MG63 (cell line): ENCODE measurements around the gene THRAP3. TPM values are rescaled to one million over a fixed set of nuclear protein-coding genes. Genes with fewer than 3 reads are reported as not detected.

Experiments
- DNase-seq: peaks from one replicate; pipeline ENCODE4 v3.0.0-alpha.2; 2020
- H3K27me3 ChIP-seq: fragments of 250-450 bp; sonication (Bioruptor Pico); 2 replicates; pipeline ENCODE4 v1.5.1; 2020; ENCODE audit warnings: mild to moderate bottlenecking, moderate library complexity
- H3K36me3 ChIP-seq: fragments of 250-450 bp; sonication (Bioruptor Pico); 2 replicates; pipeline ENCODE4 v1.5.1; 2020; ENCODE audit warnings: mild to moderate bottlenecking, moderate library complexity
- H3K4me3 ChIP-seq: fragments of 250-450 bp; sonication (Bioruptor Pico); 2 replicates; pipeline ENCODE4 v1.5.1; 2020; ENCODE audit warnings: mild to moderate bottlenecking, moderate library complexity
- H3K9me3 ChIP-seq: fragments of 250-450 bp; sonication (Bioruptor Pico); 2 replicates; pipeline ENCODE4 v1.5.1; 2020; ENCODE audit warnings: mild to moderate bottlenecking, moderate library complexity
- total RNA-seq: library from RNA; depleted of rRNA; stranded (reverse); fragments of >200 nt; shearing (Covaris generic); gene quantifications from 2 replicates; pipeline ENCODE4 v1.2.3, GENCODE V29; 2014; ENCODE audit warnings: low replicate concordance

Gene THRAP3
- total RNA-seq, 1 experiment from 2014 or later, result 84.6 TPM

- DNase-seq, result no peak
- H3K36me3 ChIP-seq, result peaks cover 73% of the 10 kb centered on the region
Observed at GRCh38 chr1:36258960-36259344, 34.7 kb downstream of the THRAP3 start.

GRCh38 chr1:36268981-36269380, 44.7 kb downstream of the THRAP3 start:
- no peak overlapping the region for H3K4me3 ChIP-seq
- no peaks in the 10 kb centered on the region for H3K27me3 ChIP-seq
- H3K36me3 ChIP-seq, result peaks cover 64% of the 10 kb centered on the region
- no peaks in the 10 kb centered on the region for H3K9me3 ChIP-seq
- no peak for DNase-seq

More at GRCh38 chr1:36258960-36259344, 34.7 kb downstream of the THRAP3 start:
- no peaks in the 10 kb centered on the region for H3K9me3 ChIP-seq
- no peaks in the 10 kb centered on the region for H3K27me3 ChIP-seq
- no peak overlapping the region for H3K4me3 ChIP-seq

DNA sequence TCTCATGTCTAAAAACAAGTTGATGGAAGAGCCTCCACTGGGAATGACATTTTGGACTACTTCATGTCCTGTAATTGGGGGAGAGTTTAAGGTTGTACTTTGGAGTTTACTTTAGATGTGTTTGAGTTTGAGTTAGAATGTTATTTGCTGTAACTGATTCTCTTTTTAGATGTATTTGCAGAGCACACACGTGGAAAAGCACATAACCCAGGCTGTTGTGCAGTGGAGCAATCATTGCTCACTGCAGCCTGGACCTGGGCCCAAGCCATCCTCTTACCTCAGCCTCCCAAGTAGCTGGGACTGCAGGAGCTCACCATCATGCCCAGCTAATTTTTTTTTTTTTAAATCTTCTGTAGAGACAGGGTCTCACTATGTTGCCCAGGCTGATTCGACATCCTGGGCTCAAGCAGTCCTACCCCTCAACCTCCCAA, 45.2 kb downstream of the THRAP3 start:
- Histone ChIP-seq H3K4me3 (no peak overlapping the region), H3K27me3 (no peaks in the 10 kb centered on the region), H3K9me3 (no peaks in the 10 kb centered on the region), H3K36me3 (peaks cover 63% of the 10 kb centered on the region)
- DNase-seq, result no peak

DNA sequence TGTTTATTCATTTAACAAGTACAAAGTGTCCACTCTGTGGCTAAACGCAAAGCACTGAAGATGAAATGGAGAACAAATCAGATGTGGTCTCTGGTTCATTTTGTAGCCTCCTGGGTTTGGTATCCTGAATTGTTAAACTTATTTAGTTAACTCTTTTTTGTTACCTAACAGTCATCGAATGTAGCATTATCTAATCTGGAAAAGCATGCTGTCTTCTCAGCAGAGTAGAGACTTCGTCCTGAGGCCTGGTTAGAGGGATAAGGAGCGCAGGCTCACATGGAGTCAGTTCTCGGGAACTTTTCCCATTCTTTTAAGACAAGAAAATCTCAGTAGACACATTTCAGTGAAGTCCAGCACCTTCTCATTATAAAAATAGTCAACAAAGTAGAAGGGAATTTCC, 48.8 kb downstream of the THRAP3 start:
- Histone ChIP-seq H3K36me3 (peaks cover 51% of the 10 kb centered on the region), H3K27me3 (no peaks in the 10 kb centered on the region)

GRCh38 chr1:36274201-36274600, 50.0 kb downstream of the THRAP3 start:
- no peak for DNase-seq
- no peaks in the 10 kb centered on the region for H3K9me3 ChIP-seq
- no peaks in the 10 kb centered on the region for H3K27me3 ChIP-seq
- peaks cover 48% of the 10 kb centered on the region for H3K36me3 ChIP-seq
- no peak overlapping the region for H3K4me3 ChIP-seq

More for the DNA sequence above, 48.8 kb downstream of the THRAP3 start:
- no peak for DNase-seq
- no peaks in the 10 kb centered on the region for H3K9me3 ChIP-seq
- H3K4me3 ChIP-seq, result no peak overlapping the region

DNA sequence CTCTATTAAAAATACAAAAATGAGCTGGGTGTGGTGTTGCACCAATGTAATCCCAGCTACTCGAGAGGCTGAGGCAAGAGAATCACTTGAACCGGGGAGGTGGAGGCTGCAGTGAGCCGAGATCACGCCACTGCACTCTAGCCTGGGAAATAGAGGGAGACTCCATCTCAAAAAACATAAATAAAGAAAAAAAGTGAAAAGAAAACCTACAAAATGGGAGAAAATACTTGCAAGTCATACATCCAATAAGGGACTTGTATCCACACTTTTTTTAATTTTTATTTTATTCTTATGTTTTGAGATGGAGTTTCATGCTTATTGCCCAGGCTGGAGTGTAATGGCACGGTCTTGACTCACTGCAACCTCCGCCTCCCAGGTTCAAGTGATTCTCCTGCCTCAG, 52.4 kb downstream of the THRAP3 start:
- no peak for DNase-seq
- H3K9me3 ChIP-seq, result no peaks in the 10 kb centered on the region
- H3K27me3 ChIP-seq, result no peaks in the 10 kb centered on the region
- peaks cover 36% of the 10 kb centered on the region for H3K36me3 ChIP-seq
- H3K4me3 ChIP-seq, result no peak overlapping the region

- no peaks in the 10 kb centered on the region for H3K9me3 ChIP-seq
- H3K4me3 ChIP-seq, result no peak overlapping the region
- DNase-seq, result no peak
- no peaks in the 10 kb centered on the region for H3K27me3 ChIP-seq
- peaks cover 34% of the 10 kb centered on the region for H3K36me3 ChIP-seq
Observed at GRCh38 chr1:36279110-36279788, 55.0 kb downstream of the THRAP3 start.

DNA sequence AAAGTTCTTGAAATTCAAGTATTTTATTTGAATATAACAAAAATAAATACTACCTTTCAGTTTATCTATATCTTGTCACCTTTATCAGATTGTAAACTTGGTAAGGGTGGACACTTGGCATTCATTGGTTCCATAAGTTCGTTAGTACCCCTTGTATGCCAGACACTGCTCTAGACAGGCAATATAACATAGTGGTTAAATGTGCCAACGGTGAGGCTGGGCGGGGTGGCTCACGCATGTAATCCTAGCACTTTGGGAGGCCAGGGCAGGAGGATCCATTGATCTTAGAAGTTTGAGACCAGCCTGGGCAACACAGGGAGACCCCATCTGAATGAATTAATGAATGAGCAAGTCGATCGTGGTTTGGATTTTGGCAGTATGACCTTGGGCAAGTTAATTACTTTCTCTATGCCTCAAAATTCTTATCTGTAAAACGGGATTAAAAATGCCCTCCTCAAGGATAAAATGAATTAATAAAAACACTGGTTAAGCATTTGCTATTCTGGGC, 55.6 kb downstream of the THRAP3 start:
- H3K9me3 ChIP-seq, result no peaks in the 10 kb centered on the region
- peaks cover 37% of the 10 kb centered on the region for H3K36me3 ChIP-seq
- no peak overlapping the region for H3K4me3 ChIP-seq
- no peak for DNase-seq
- no peaks in the 10 kb centered on the region for H3K27me3 ChIP-seq

DNA sequence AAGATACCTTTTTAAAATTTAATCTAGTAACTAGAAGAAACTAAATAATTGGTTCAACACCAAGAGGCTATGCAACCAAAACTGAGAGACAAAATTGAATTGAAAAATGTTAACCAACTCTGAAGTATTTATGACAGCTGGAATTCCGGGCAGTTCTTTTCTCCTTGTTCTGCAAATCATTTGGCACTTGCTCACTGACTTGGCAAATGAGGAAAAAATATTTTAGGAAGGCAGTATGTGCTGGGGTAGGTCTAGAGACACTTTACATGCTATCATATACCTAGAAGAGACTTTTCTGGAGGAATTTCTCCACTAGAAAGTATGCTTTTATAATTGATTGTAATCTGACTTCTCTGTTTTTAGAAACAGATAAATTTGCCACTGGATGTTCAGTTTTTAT, 59.8 kb downstream of the THRAP3 start:
- Histone ChIP-seq H3K36me3 (peaks cover 68% of the 10 kb centered on the region), H3K27me3 (no peaks in the 10 kb centered on the region), H3K9me3 (no peaks in the 10 kb centered on the region), H3K4me3 (no peak overlapping the region)
- DNase-seq, result no peak

GRCh38 chr1:36284517-36284916, 60.3 kb downstream of the THRAP3 start:
- Histone ChIP-seq H3K9me3 (no peaks in the 10 kb centered on the region), H3K36me3 (peaks cover 72% of the 10 kb centered on the region), H3K27me3 (no peaks in the 10 kb centered on the region), H3K4me3 (no peak overlapping the region)
- no peak for DNase-seq

- no peaks in the 10 kb centered on the region for H3K27me3 ChIP-seq
- peaks cover 80% of the 10 kb centered on the region for H3K36me3 ChIP-seq
- DNase-seq, result peak; percentile 45
- H3K4me3 ChIP-seq, result no peak overlapping the region
- no peaks in the 10 kb centered on the region for H3K9me3 ChIP-seq
Observed at GRCh38 chr1:36285443-36286101, 61.3 kb downstream of the THRAP3 start.

DNA sequence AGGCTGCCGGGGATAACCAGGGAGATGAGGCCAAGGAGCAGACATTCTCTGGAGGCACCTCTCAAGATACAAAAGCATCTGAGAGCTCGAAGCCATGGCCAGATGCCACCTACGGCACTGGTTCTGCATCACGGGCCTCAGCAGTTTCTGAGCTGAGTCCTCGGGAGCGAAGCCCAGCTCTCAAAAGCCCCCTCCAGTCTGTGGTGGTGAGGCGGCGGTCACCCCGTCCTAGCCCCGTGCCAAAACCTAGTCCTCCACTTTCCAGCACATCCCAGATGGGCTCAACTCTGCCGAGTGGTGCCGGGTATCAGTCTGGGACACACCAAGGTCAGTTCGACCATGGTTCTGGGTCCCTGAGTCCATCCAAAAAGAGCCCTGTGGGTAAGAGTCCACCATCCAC, 62.6 kb downstream of the THRAP3 start:
- H3K36me3 ChIP-seq, result peaks cover 89% of the 10 kb centered on the region
- no peaks in the 10 kb centered on the region for H3K9me3 ChIP-seq
- no peak overlapping the region for H3K4me3 ChIP-seq
- no peak for DNase-seq
- no peaks in the 10 kb centered on the region for H3K27me3 ChIP-seq

DNA sequence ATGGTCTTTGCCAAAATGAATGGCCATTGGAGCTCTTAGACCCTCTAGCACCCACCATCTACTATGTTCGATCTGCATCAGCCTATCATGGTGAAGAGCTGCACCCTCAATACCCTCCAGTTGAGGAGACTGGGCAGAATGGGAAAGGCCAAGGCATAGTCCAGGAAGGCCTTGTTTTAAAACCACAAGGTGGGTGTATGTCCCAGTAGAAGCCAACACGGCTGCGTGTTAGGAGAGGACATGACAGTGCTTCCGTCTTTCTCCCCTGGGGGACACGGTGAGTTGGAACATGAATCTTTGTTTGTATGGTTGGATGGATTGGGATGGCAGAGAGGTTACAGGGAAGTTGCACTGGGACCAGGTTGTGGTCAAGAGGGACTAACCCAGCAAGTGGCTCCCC, 63.4 kb downstream of the THRAP3 start:
- H3K4me3 ChIP-seq, result no peak overlapping the region
- H3K9me3 ChIP-seq, result no peaks in the 10 kb centered on the region
- H3K27me3 ChIP-seq, result no peaks in the 10 kb centered on the region
- DNase-seq, result no peak
- peaks cover 93% of the 10 kb centered on the region for H3K36me3 ChIP-seq

GRCh38 chr1:36295390-36295789, 71.1 kb downstream of the THRAP3 start:
- DNase-seq, result no peak
- peaks cover 84% of the 10 kb centered on the region for H3K36me3 ChIP-seq
- no peak overlapping the region for H3K4me3 ChIP-seq
- no peaks in the 10 kb centered on the region for H3K27me3 ChIP-seq
- no peaks in the 10 kb centered on the region for H3K9me3 ChIP-seq

GRCh38 chr1:36297062-36297461, 72.8 kb downstream of the THRAP3 start:
- H3K9me3 ChIP-seq, result no peaks in the 10 kb centered on the region
- no peak for DNase-seq
- peaks cover 84% of the 10 kb centered on the region for H3K36me3 ChIP-seq
- H3K4me3 ChIP-seq, result no peak overlapping the region
- no peaks in the 10 kb centered on the region for H3K27me3 ChIP-seq

- Histone ChIP-seq H3K27me3 (no peaks in the 10 kb centered on the region), H3K36me3 (peaks cover 84% of the 10 kb centered on the region), H3K9me3 (no peaks in the 10 kb centered on the region), H3K4me3 (no peak overlapping the region)
- no peak for DNase-seq
Observed at GRCh38 chr1:36298640-36299039, 74.4 kb downstream of the THRAP3 start.

GRCh38 chr1:36300526-36300925, 76.3 kb downstream of the THRAP3 start:
- Histone ChIP-seq H3K9me3 (no peaks in the 10 kb centered on the region), H3K36me3 (peaks cover 78% of the 10 kb centered on the region), H3K4me3 (no peak overlapping the region), H3K27me3 (no peaks in the 10 kb centered on the region)
- no peak for DNase-seq

DNA sequence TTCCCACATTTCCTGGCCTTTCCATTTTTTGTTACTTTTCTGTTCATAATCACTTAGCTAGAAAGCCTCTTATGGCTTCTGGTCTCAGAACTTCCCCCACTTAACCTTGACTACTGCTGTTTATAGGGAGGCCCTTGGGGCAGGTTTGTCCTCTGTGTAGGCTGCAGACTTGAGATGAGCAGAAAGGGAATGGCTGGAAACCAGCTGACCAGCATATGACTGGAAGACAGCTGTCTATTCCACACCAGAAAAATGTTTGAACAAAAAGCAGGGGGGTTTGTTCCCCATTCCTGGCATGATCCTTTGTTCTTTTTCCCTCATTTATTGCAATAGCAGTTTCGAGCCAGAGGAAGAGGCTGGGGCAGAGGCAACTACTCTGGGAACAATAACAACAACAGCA, 77.0 kb downstream of the THRAP3 start:
- H3K27me3 ChIP-seq, result no peaks in the 10 kb centered on the region
- no peaks in the 10 kb centered on the region for H3K9me3 ChIP-seq
- no peak overlapping the region for H3K4me3 ChIP-seq
- DNase-seq, result no peak
- peaks cover 78% of the 10 kb centered on the region for H3K36me3 ChIP-seq
